GM12801 (cell line): Measurements from ENCODE around the gene HRH1.

Source experiments
- CTCF ChIP-seq: IDR thresholded peaks from one replicate; pipeline ENCODE4 v1.5.1; 2011; ENCODE audit warnings: control low read depth; ENCODE audit not compliant: insufficient read length; ENCODE audit errors: extremely low read depth

The HRH1 gene

GRCh38 chr3:11206953-11207352 lies 52.7 kb downstream of the HRH1 start:
- TF ChIP-seq CTCF, result no peak

GRCh38 chr3:11211531-11212298 lies 57.4 kb downstream of the HRH1 start:
- no peak for TF ChIP-seq CTCF

- TF ChIP-seq CTCF, result no peak
Observed at GRCh38 chr3:11212299-11212608, 58.0 kb downstream of the HRH1 start.

GRCh38 chr3:11212784-11213183 lies 58.5 kb downstream of the HRH1 start:
- no peak for TF ChIP-seq CTCF

- no peak for TF ChIP-seq CTCF
Observed at GRCh38 chr3:11213810-11214450, 59.6 kb downstream of the HRH1 start.

- TF ChIP-seq CTCF, result no peak
Observed at GRCh38 chr3:11214451-11214978, 60.2 kb downstream of the HRH1 start.

GRCh38 chr3:11220230-11220629 lies 65.9 kb downstream of the HRH1 start:
- no peak for TF ChIP-seq CTCF
